ENCODE data around the gene GGT5. TPM values are rescaled to one million over a fixed set of nuclear protein-coding genes. Genes with fewer than 3 reads are reported as not detected.
"Not testable (repeated sequence)": the region's sequence is repeated elsewhere in the genome, so short reads cannot be mapped to it uniquely, and the experiment has no call there.

GGT5 gene, protein sequence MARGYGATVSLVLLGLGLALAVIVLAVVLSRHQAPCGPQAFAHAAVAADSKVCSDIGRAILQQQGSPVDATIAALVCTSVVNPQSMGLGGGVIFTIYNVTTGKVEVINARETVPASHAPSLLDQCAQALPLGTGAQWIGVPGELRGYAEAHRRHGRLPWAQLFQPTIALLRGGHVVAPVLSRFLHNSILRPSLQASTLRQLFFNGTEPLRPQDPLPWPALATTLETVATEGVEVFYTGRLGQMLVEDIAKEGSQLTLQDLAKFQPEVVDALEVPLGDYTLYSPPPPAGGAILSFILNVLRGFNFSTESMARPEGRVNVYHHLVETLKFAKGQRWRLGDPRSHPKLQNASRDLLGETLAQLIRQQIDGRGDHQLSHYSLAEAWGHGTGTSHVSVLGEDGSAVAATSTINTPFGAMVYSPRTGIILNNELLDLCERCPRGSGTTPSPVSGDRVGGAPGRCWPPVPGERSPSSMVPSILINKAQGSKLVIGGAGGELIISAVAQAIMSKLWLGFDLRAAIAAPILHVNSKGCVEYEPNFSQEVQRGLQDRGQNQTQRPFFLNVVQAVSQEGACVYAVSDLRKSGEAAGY
- not detected in 2 replicates for total RNA-seq (2014; rRNA removed; shearing (Covaris generic))

DNA sequence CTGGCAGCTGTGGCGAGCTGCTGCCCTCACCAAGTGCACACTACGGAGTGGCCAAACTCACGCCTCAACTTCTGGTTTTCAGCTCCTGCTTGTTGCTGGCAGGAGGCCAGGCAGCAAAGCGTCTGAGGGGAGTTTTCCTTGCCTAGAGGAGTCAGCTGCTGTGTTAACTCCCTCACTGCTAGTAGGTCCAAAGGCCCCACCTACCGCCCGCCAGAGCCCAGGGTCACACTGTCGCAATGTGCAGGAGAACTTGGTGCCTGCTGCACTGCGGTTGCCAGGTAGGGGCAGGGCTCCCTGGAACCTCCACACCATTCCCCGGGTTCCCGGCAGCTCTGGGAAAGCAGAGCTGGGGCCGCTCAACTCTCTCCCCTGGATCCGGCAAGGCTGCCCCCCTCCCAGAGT, at the start of gene GGT5:
GGT5 (minus strand) TSS at position 53 of the 402 bp plus-strand sequence. CDS start 357 bp downstream, outside the sequence.
- not testable (repeated sequence) for DNase-seq (ENCODE audit: low spot score)

DNA sequence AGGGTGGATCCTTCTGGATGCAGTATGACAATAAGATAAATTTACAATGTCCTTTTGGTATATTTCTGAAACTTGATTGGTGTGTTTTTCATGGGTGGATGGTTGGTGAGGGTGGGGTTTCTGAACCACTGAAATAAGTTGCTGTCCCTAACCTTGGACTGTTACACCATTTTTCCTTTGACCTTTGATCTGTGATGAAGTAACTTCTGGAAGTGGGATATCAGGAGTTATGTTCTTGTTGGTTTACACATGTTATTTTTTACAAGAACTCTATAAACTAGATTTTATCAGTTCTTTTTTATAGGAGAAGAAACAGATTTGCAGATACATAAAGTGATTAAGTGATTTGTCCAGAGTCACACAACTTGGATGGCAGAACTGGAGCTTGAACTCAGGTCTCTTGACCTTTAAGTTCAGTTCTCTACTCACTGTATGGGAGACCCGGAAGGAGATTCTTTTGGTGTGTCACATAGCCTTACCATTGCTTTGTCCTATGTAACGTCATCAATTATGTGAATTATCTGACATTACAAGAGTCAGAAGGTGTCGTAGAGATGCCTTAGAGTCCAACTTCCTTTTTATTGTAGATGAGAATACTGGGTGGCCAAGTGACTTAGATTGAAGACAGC, 47.4 kb upstream of the GGT5 start:
- DNase-seq (ENCODE audit: low spot score), result not testable (repeated sequence)

DNA sequence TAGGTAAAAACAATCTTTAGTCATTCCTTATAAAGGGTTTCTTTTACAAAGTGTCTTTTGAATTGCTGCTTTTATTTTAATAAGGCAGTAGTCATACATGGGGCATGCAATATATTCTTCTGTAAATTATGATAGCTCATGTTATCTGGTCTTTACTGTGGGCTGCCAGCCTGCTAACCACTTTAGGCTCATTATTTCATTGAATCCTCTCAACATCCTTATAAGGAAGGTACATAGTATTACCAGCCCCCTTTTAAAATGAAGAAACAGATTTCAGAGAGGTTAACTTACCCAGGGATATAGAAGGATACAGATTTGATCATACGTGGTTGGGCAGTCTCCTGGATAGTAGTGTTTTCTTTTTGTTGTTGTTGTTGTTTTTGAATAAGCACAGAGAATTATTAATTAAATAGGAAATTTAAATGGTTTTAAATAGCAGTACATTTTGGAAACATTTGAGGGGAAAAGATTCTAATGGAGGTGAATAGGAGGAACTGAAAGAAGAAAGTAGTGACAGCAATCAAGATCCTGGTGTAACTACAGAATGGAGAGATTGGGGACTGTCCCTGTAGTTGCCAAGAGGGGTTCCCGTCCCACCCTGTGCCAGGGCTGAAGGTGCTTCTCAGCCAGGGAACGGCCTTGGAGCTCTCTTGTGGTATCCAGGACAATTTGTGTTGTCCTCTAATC, 46.8 kb upstream of the GGT5 start:
- no peak for DNase-seq (ENCODE audit: low spot score)

DNA sequence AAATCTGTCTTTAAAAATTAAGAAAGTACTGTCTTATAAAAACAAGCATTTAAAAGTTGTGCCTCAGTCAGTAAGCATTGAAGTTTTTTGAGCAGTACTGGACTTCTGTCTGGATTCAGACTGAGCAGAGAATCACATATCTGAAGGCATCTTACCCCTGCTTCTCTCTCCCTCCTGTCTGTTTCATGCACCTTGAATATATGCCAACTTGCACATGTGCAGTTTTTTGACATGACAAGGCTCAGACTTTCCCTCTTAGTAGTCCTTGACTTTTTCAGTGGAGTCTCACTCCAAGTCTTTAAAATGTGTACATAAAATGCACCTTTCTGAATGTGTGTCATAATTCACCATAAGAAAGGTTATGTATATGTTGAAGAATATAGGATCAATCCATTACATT, 45.6 kb upstream of the GGT5 start:
- DNase-seq (ENCODE audit: low spot score), result no peak

DNA sequence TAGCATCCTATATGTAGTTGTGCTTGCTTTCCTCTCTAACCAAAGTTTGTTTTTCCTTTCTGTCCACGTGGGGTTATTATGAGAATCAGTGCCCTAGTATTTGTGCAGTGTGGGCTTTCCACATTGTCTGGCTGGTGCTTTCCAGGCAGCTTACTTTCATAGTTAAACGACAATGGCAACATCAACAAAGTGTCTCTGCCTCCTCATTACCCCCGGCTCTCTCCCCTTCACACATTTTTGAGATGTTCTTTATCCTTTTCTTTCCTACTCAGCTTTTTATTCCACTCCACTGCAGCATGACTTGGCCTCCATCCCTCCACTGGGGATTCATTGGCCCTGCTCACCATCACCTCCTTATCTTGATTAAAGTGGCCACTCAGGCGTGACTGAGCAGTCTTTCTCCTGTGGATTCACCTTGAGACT, 44.9 kb upstream of the GGT5 start:
- DNase-seq (ENCODE audit: low spot score), result peak; percentile 4

DNA sequence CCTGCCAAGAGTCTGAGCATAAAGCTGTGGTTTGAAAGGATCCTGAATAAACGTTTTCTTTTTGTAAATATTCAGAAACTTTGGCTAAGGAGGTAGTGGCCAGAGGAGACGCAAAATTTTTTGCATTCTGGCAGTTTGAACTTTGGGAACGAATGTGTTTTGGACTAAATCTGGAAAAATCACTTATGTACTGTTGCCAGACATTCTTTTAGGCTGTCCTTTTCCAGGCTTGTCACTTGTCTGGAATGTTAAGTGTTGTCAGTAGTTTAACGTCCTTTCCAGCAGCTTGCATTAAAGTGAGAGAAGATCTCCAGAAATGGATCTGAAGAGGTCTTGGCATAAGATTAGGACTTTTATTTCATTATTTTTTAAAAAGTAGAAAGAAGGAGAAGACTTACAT, 44.2 kb upstream of the GGT5 start:
- peak; percentile 55 for DNase-seq (ENCODE audit: low spot score)

DNA sequence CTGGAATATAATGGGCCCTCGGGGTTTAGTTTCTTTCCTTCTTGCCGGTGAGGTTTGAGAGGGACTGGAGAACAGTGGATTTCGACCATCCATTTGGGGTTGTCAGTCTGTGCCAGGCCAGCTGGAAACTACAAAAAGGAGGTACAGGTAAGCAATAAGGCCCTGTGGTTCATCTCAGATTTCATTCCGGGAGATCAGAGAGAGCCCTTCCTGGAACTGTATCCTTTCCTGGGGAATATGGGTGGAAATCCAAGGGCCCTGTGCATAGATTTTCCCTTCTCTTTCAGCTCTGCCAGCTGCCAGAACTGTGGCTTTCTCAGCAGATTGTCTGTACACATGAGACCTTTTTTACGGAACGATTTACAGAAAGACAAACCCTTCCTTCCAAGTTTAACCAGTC, 42.9 kb upstream of the GGT5 start:
- not testable (repeated sequence) for DNase-seq (ENCODE audit: low spot score)

DNA sequence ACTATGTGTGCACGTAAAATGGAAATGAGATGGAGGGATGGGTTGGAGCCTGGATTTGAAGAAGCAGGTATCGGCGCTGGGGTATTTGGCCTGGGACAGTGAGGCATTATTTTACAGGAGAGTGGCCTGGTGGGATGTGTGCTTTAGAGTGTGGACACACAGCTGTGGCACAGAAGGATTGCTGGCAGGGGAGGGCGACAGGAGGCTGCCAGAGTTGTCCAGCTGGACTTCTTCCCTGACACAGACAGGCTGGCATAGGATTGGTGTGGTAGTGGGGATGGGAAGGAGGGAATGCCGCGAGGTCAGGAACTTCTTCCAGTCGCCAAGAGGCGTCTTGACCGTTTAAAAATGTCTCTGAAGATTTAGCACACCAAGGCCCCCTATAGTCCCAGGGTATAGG, 42.3 kb upstream of the GGT5 start:
- DNase-seq (ENCODE audit: low spot score), result not testable (repeated sequence)

DNA sequence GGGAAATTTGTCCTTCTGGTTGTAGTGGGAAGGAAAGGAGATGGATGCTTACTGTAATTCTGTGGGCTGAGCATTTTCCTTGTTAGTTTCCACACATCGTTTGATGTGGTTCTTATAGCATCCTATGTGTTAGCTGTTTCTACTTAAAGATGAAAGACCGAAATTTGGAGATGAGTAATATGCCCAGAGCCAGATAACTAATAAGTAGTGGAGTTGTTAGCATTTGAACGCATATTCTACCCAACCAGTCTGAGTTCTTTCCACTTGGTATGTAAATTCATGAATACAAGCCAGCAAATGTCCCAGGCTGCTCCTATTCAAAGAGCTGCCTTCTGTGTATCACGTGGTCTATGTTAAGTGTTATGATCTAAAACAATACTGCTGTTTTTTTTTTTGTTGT, 40.4 kb upstream of the GGT5 start:
- no peak for DNase-seq (ENCODE audit: low spot score)

DNA sequence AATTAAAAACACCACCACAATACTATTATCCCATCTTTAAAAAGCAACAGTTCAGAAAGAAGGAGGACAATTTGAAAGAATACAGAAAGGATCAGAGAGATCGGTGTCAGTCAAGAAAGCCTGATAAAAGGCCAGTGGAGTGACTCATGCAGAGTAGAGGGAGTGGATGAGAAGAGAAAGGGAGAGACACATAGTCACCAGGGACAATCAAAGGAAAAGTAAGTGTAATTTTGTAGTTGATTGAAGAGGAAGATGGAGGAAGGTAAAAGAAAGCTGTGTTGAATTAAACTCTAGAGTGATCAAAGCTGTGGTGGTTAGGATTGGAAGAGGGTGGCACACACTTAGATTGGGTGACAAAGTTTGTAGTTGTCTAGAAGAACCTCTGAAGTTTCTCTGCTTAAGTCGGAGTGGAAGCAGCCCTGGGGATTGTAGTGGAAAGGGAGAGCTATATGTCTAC, 39.9 kb upstream of the GGT5 start:
- no peak for DNase-seq (ENCODE audit: low spot score)

DNA sequence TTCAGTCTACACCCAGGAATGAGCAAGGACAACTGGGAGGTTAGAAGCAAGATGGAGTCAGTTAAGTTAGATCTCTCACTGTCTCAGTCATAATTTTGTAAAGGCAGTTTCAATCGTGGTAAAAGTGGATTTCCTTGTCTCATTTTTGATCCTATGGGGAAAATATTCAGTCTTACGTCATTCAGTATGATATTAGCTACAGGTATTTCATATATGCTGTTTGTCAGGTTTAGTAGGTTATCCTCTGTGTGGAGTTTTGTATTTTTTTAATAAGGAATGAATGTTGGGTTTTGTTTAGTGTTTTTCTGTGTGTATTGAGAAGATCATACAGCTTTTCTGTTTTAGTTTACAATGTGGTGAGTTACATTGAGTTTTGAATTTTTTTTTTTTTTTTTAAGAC, 37.5 kb upstream of the GGT5 start:
- no peak for DNase-seq (ENCODE audit: low spot score)

DNA sequence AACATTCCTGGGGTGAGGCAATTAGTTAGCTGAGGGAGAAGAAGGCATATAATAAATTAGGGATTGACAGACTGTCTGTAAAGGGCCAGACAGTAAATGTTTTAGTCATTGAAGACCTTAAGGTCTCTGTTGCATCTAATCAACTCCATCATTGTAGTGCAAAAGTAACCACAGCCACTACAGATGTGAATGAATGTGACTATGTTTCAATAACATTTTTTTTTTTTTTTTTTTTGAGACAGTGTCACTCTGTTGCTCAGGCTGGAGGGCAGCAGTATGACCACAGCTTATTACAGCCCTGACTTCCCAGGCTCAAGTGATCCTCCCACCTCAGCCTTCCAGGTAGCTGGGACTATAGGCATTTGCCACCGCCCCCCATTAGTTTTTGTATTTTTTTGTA, 35.5 kb upstream of the GGT5 start:
- not testable (repeated sequence) for DNase-seq (ENCODE audit: low spot score)

DNA sequence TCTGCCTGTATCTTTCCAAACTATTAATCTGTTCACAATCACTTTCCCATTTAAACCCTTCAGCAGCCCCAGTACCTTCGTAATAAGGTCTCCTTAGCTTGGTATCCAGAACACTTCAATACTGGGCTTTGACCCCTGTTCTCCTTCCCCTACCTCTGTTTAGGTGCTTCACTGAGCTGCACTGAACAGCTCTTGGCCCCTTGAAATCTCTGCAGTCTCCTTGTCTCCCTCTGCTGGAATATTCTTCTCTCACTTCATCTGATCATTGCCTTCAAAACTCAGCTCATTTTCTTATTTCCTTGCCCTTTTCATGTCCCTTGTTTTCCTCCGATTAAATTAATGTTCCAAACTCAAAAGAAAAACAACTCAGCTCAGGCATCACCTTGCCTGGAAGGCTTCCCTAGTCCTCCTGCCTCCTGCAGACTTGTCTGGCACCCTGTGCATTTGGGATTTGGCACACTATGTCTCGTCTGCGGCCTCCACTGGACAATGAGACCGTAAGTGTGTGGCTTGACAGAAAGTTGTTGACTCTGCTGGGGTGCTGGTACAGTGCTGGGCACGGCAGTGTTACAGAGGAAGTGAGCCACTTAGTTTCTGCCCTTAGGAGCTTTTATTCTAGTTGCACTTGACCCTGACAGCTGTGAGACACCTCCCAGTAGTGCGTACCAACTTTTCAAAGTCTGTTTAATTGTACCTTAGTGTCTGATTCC, 30.0 kb upstream of the GGT5 start:
- not testable (repeated sequence) for DNase-seq (ENCODE audit: low spot score)

DNA sequence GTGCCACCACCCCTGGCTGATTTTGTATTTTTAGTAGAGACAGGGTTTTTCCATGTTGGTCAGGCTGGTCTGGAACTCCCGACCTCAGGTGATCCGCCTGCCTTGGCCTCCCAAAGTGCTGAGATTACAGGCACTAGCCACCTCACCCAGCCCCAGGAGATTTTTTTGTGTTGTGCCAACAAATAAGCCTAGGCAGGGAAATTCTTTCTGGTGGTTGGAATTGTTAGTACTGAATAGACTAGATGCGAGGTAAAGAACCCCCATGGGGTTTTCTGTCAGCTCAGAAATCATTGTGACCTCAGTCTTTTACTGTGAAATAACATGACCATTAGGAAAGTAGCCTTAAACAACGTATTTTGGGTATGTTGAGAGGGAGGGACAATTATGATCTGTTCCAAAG, 29.0 kb upstream of the GGT5 start:
- not testable (repeated sequence) for DNase-seq (ENCODE audit: low spot score)

DNA sequence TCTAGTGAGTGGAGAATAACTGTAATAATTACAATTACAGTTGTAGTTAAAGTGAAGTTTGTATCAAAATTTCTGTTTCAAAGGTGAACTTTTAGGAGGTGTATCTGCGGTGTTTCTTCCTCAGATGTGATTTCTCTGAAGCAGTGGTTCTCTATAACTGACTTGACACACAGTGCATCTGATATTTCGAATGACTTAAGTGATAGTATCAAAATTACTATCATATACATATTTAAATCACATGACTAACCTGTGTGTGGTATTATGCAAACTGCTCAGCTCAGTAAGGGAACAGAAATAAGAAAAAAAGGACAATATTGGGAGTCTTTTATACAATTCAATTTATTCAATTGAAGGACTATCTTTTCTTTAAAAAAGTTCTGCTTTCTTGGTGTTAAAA, 28.1 kb upstream of the GGT5 start:
- not testable (repeated sequence) for DNase-seq (ENCODE audit: low spot score)

DNA sequence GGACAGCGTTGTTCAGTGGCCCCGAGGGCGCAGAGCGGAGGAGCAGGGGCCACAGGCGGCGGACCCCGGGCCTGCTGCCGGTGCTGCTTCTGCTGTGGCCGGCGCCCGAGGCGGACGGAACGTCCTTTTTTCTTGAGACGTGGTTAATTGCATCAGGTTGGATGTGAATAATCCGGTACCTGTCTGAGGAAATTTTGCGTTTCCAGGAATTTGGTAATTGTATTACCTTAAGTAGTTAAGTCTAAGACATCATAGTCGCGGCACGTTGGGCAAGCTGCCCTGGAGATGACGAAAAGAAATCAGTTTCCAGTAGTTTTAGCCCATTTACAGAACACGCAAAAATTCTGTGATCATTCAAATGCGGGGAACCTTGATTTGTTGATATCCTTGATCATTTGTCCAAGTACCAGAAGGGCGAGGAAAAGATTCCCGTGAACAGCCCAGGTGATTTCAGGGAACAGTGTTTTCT, 26.5 kb upstream of the GGT5 start:
- no peak for DNase-seq (ENCODE audit: low spot score)

DNA sequence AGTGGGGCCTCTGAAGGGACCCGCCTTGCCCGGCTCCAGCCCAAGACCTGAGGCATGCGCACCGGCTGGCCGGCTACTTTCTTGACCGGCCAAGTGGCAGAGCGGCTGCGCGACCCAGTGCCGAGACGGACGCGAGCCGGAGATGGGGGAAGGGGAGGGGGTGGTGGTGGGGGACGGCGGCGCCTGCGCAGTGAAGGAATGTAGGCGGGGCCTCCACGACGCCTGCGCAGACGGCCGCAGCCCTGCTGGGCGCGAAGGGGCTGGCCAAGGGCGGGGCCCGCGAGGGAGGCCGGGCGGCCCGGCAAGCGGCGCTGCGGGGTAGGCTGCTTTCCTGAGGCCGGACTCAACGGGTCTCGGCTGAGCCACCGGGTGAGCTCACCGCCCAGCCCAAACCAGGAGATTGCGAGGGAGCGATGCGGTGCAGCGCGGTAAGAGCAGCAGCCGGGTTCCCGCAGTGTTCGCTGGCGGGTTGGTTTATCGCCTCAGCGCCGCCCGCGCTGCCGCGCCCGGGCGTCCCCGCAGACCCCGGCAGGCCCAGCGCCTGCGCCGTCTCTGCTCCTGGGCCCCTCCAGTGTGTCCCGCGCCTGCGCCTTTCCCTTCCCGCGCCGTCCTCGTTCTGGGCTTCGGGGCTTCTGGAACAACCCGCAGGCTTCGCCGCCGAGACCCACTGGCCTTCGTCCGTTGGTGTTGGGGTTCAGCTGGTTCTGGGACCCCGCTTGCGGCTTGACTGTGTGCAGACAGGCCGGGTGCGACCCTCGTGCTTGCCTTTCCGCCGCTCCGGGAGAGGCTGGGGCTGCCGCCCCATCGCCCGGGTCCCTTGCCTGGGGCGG, 25.9 kb upstream of the GGT5 start, which contains the start of gene SPECC1L:
SPECC1L (plus strand) TSS at position 276 of the 830 bp plus-strand sequence. CDS start 31,401 bp downstream, outside the sequence.
- DNase-seq (ENCODE audit: low spot score), result peak; percentile 62

DNA sequence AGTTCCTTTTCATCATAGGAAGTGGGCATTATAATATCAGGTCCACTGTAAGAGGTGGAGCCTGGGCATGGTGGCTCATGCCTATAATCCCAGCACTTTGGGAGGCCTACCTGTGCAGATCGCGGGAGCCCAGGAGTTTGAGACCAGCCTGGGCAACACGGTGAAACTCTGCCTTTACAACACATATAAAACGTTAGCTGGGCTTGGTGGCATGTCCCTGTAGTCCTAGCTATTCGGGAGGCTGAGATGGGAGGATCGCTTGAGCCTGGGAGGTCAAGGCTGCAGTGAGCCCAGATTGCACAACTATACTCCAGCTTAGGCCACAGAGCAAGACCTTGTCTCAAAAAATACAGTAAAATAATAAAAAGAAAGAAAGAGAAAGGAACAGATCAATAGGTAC, 21.6 kb upstream of the GGT5 start:
- not testable (repeated sequence) for DNase-seq (ENCODE audit: low spot score)

DNA sequence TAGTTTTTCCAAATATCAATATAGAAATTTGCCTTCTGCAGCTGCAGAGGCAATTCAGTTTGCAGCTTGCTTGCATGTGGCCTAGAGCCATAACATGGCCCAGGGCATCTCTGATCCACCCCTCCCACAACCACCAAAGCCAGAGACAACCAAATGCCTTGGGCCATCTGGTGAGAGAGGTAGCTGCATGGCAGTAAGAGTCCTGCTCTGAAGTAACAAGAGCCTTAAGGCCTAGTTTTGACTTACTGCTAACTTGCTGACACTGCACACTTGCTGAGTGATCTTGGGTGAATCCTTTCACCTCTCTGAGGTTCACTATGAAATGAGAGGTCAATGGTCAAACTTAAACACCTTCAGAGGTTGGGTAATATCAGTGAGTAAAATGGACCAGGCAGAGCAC, 20.9 kb upstream of the GGT5 start:
- DNase-seq (ENCODE audit: low spot score), result no peak

DNA sequence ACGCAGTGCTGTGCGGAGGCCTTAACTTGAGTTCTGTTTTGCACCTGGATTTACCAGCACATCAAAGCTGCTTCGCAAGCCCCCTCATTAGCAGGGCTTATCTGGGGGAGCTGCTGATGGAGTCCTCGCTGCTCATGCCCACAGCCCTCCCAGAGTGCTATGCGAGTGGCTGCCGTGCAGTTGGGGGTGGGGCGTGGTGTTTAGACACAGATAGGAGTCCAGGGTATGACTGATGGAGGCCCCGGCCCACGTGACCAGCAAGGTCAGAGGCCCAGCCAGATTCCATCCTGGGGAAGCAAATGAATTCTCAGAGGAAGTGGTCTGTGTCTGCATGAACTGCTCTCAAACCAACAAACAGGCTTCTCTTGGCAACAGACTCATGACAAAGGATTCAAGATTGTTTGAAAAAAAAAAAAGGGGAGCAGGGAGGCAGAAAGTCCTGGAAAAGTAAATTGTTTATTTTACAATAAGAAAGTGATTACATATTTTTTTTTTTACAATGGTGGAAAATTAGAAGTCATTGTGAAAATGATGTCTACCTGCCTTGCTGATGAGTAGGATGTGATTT, 19.5 kb upstream of the GGT5 start:
- DNase-seq (ENCODE audit: low spot score), result not testable (repeated sequence)
